ENCODE data around the gene SYNE1. TPM values are rescaled to one million over a fixed set of nuclear protein-coding genes. Genes with fewer than 3 reads are reported as not detected.

Gene SYNE1
- total RNA-seq, 1 donor from 2014 or later = 12.7 TPM

GRCh38 chr6:152150196-152150595, 487.0 kb downstream of the SYNE1 start:
- Mint-ChIP-seq H3K36me3 (ENCODE audit: low read depth, unreplicated experiment) (peaks cover 3% of the 10 kb centered on the region), H3K9me3 (ENCODE audit: unreplicated experiment) (no peaks in the 10 kb centered on the region), H3K4me3 (ENCODE audit: unreplicated experiment) (no peak overlapping the region), H3K4me1 (ENCODE audit: unreplicated experiment) (peaks cover 5% of the 10 kb centered on the region), H3K27ac (ENCODE audit: unreplicated experiment) (no peak overlapping the region), H3K27me3 (ENCODE audit: unreplicated experiment) (peaks cover 4% of the 10 kb centered on the region)
- TF ChIP-seq CTCF (IDR thresholded peaks at IDR 0.05; ENCODE audit: unreplicated experiment) = no peak
- DNase-seq (ENCODE audit: low spot score) = no peak

GRCh38 chr6:152148412-152148811, 488.8 kb downstream of the SYNE1 start:
- Mint-ChIP-seq H3K9me3 (ENCODE audit: unreplicated experiment) (no peaks in the 10 kb centered on the region), H3K36me3 (ENCODE audit: low read depth, unreplicated experiment) (peaks cover 3% of the 10 kb centered on the region), H3K27ac (ENCODE audit: unreplicated experiment) (no peak overlapping the region), H3K27me3 (ENCODE audit: unreplicated experiment) (peaks cover 4% of the 10 kb centered on the region), H3K4me1 (ENCODE audit: unreplicated experiment) (peaks cover 5% of the 10 kb centered on the region), H3K4me3 (ENCODE audit: unreplicated experiment) (no peak overlapping the region)
- DNase-seq (ENCODE audit: low spot score) = no peak
- no peak for TF ChIP-seq CTCF (IDR thresholded peaks at IDR 0.05; ENCODE audit: unreplicated experiment)

- Mint-ChIP-seq H3K9me3 (ENCODE audit: unreplicated experiment) (no peaks in the 10 kb centered on the region), H3K4me3 (ENCODE audit: unreplicated experiment) (no peak overlapping the region), H3K36me3 (ENCODE audit: low read depth, unreplicated experiment) (peaks cover 3% of the 10 kb centered on the region), H3K4me1 (ENCODE audit: unreplicated experiment) (peaks cover 5% of the 10 kb centered on the region), H3K27me3 (ENCODE audit: unreplicated experiment) (peaks cover 4% of the 10 kb centered on the region), H3K27ac (ENCODE audit: unreplicated experiment) (no peak overlapping the region)
- no peak for TF ChIP-seq CTCF (IDR thresholded peaks at IDR 0.05; ENCODE audit: unreplicated experiment)
- DNase-seq (ENCODE audit: low spot score) = no peak
Observed at GRCh38 chr6:152147269-152147668, 489.9 kb downstream of the SYNE1 start.

GRCh38 chr6:152146385-152146784, 490.8 kb downstream of the SYNE1 start:
- Mint-ChIP-seq H3K27ac (ENCODE audit: unreplicated experiment) (no peak overlapping the region), H3K4me1 (ENCODE audit: unreplicated experiment) (no peaks in the 10 kb centered on the region), H3K27me3 (ENCODE audit: unreplicated experiment) (peaks cover 4% of the 10 kb centered on the region), H3K36me3 (ENCODE audit: low read depth, unreplicated experiment) (peaks cover 3% of the 10 kb centered on the region), H3K9me3 (ENCODE audit: unreplicated experiment) (no peaks in the 10 kb centered on the region), H3K4me3 (ENCODE audit: unreplicated experiment) (no peak overlapping the region)
- DNase-seq (ENCODE audit: low spot score) = no peak
- no peak for TF ChIP-seq CTCF (IDR thresholded peaks at IDR 0.05; ENCODE audit: unreplicated experiment)

- DNase-seq (ENCODE audit: low spot score) = no peak
- Mint-ChIP-seq H3K27ac (ENCODE audit: unreplicated experiment) (no peak overlapping the region), H3K4me3 (ENCODE audit: unreplicated experiment) (no peak overlapping the region), H3K4me1 (ENCODE audit: unreplicated experiment) (peaks cover 5% of the 10 kb centered on the region), H3K27me3 (ENCODE audit: unreplicated experiment) (peaks cover 4% of the 10 kb centered on the region), H3K9me3 (ENCODE audit: unreplicated experiment) (no peaks in the 10 kb centered on the region), H3K36me3 (ENCODE audit: low read depth, unreplicated experiment) (no peaks in the 10 kb centered on the region)
- no peak for TF ChIP-seq CTCF (IDR thresholded peaks at IDR 0.05; ENCODE audit: unreplicated experiment)
Observed at GRCh38 chr6:152143359-152143758, 493.8 kb downstream of the SYNE1 start.

Measured in endothelial cell (in vitro differentiated cells).